Endothelial cell of umbilical vein (primary cell): ENCODE measurements around the gene CREG2. TPM values are rescaled to one million over a fixed set of nuclear protein-coding genes. Genes with fewer than 3 reads are reported as not detected.

Experiments used
- BruUV-seq: library from RNA; stranded (reverse); fragments of 400-500 nt; replicated peaks from 2 replicates; lab custom pipeline; 2021; lab: Mats Ljungman, UMichigan
- CTCF ChIA-PET: fragments of 300-600, 350-600 bp; sonication (Branson Sonifier 250); formaldehyde crosslinking; loops from one replicate; lab custom pipeline; 2021; ENCODE audit warnings: antibody characterized with exemption, inconsistent platforms; lab: Charles Lee
- POLR2A ChIA-PET: fragments of 300-600, 350-600 bp; sonication (Branson Sonifier 250); formaldehyde crosslinking; loops from one replicate; lab custom pipeline; 2021; ENCODE audit warnings: antibody characterized with exemption, inconsistent platforms; lab: Charles Lee
- DNase-seq: peaks from one replicate; pipeline ENCODE4 v3.0.0-alpha.2; 2011; ENCODE audit warnings: low read depth, low spot score
- FAIRE-seq: peaks from 2 replicates; lab custom pipeline; 2011; peaks lifted over from hg19 to GRCh38; lab: Jason Lieb, UNC
- H2AFZ ChIP-seq: 2 replicates; pipeline ENCODE4 v1.6.0; 2012; ENCODE audit warnings: low read depth, low read length, control low read depth, inconsistent platforms
- H3K27ac ChIP-seq: 2 replicates; pipeline ENCODE4 v1.5.1; 2011; ENCODE audit warnings: low read depth, mild to moderate bottlenecking, control low read depth, low read length, moderate library complexity; ENCODE audit not compliant: insufficient read depth
- H3K27me3 ChIP-seq, 2 experiments: 2 replicates each; pipeline versions ENCODE4 v1.6.0 to v1.6.1; 2011; ENCODE audit warnings: low read length in 2 of 2, mixed read lengths in 1 of 2; ENCODE audit not compliant: control insufficient read depth in 2 of 2, insufficient read depth in 2 of 2
- H3K36me3 ChIP-seq, 2 experiments: 2 replicates in 1 of 2; 3 replicates in 1 of 2; pipeline ENCODE4 v1.5.1; 2011; ENCODE audit warnings: low read length in 2 of 2, mild to moderate bottlenecking in 1 of 2, moderate library complexity in 1 of 2; ENCODE audit not compliant: control insufficient read depth in 2 of 2, insufficient read depth in 2 of 2; ENCODE audit errors: extremely low read depth in 1 of 2
- H3K4me1 ChIP-seq: 3 replicates; pipeline ENCODE4 v1.5.1; 2011; ENCODE audit warnings: mild to moderate bottlenecking, low read length; ENCODE audit not compliant: control insufficient read depth, insufficient read depth; ENCODE audit errors: extremely low read depth
- H3K4me2 ChIP-seq: 2 replicates; pipeline ENCODE4 v1.6.1; 2011; ENCODE audit warnings: low read length, control low read depth, mixed read lengths; ENCODE audit not compliant: insufficient read depth
- H3K4me3 ChIP-seq, 3 experiments: fragments of 200-600 bp in 1 of 3; sonication (generic), shearing (Covaris generic) in 1 of 3; replicated peaks in 1 of 3; 2 replicates each; pipeline ENCODE4 v1.5.1; 2011 to 2016; ENCODE audit warnings: control low read depth in 3 of 3, low read length in 3 of 3, mild to moderate bottlenecking in 2 of 3, inconsistent platforms in 1 of 3, low read depth in 1 of 3, moderate library complexity in 1 of 3; ENCODE audit not compliant: insufficient read depth in 1 of 3
- H3K79me2 ChIP-seq: 2 replicates; pipeline ENCODE4 v1.6.0; 2012; ENCODE audit warnings: low read length, inconsistent platforms; ENCODE audit not compliant: control insufficient read depth, insufficient read depth
- H3K9ac ChIP-seq: replicated peaks from 2 replicates; pipeline ENCODE3; 2011; ENCODE audit warnings: low read length, control low read depth; ENCODE audit not compliant: insufficient read depth; ENCODE audit errors: extremely low read depth
- H3K9me1 ChIP-seq: replicated peaks from 3 replicates; pipeline ENCODE4 v1.6.0; 2011; ENCODE audit warnings: mild to moderate bottlenecking, low read length; ENCODE audit not compliant: control insufficient read depth, insufficient read depth; ENCODE audit errors: extremely low read depth
- H3K9me3 ChIP-seq: replicated peaks from 2 replicates; pipeline ENCODE4 v1.5.1; 2012; ENCODE audit warnings: low read length, inconsistent platforms; ENCODE audit not compliant: control insufficient read depth, insufficient read depth
- H4K20me1 ChIP-seq: replicated peaks from 2 replicates; pipeline ENCODE3; 2011; ENCODE audit warnings: mild to moderate bottlenecking, low read length; ENCODE audit not compliant: control insufficient read depth, insufficient read depth; ENCODE audit errors: extremely low read depth
- CTCF ChIP-seq, 2 donors: IDR thresholded peaks; 1 replicate in 1 of 2; 2 replicates in 1 of 2; pipeline ENCODE4 v1.5.1; 2011; ENCODE audit warnings: low read length in 2 of 2, mild to moderate bottlenecking in 2 of 2, moderate library complexity in 2 of 2, control low read depth in 1 of 2, inconsistent platforms in 1 of 2, low read depth in 1 of 2; ENCODE audit not compliant: insufficient read depth in 1 of 2; ENCODE audit errors: extremely low read depth in 1 of 2
- EZH2 ChIP-seq: IDR thresholded peaks from 2 replicates; pipeline ENCODE4 v1.6.1; 2012; ENCODE audit warnings: borderline replicate concordance, low read depth, mild to moderate bottlenecking, moderate library complexity, low read length, inconsistent platforms; ENCODE audit not compliant: severe bottlenecking
- FOS ChIP-seq: IDR thresholded peaks from 2 replicates; pipeline ENCODE4 v1.6.1; 2011; ENCODE audit warnings: mild to moderate bottlenecking, low read length, moderate library complexity, borderline replicate concordance; ENCODE audit not compliant: insufficient read depth
- GATA2 ChIP-seq: IDR thresholded peaks from 2 replicates; pipeline ENCODE4 v1.7.0; 2011; ENCODE audit warnings: low read depth, mild to moderate bottlenecking, moderate library complexity, mixed read lengths, low read length; ENCODE audit not compliant: insufficient read length, insufficient read depth
- JUN ChIP-seq: IDR thresholded peaks from 2 replicates; pipeline ENCODE4 v1.6.1; 2011; ENCODE audit warnings: borderline replicate concordance, low read depth; ENCODE audit not compliant: insufficient read length, insufficient read depth
- MAX ChIP-seq: IDR thresholded peaks from 2 replicates; pipeline ENCODE4 v1.6.1; 2011; ENCODE audit not compliant: insufficient read depth, insufficient read length
- POLR2A ChIP-seq: IDR thresholded peaks from 2 replicates; pipeline ENCODE4 v1.6.1; 2012; ENCODE audit warnings: low read depth, mild to moderate bottlenecking, control low read depth, low read length
- dilution Hi-C: fragments of 300-500 bp; cut with MboI; formaldehyde crosslinking; loops from one replicate; pipeline ENCODE4 v1.15.0; 2019; ENCODE audit warnings: low sequenced_read_pairs; ENCODE audit not compliant: extremely low pct_ligation_motif_present
- intact Hi-C: fragments of 100-400 bp; cut with micrococcal nuclease; formaldehyde crosslinking; loops from one replicate; pipeline ENCODE4 v1.10.0; 2022
- polyA plus RNA-seq, 4 experiments: library from polyadenylated mRNA; depleted of rRNA in 3 of 4; stranded (reverse) in 3 of 4; unstranded in 1 of 4; fragments of >200 nt; gene quantifications; 2 replicates each; pipeline versions ENCODE4 v1.2.1 to v1.2.3, GENCODE V29; 2011 to 2012; ENCODE audit warnings: missing spikeins in 1 of 4
- total RNA-seq: library from RNA; stranded (reverse); gene quantifications from 2 replicates; pipeline ENCODE4 v1.2.3, GENCODE V29; 2021

CREG2 gene
- total and polyA plus RNA-seq, 2 donors (not counting 3 experiments of a cell fraction or from before 2014, with no cell fraction given), result 0.48 to 2.0 TPM

- no peak overlapping the region for H3K27ac ChIP-seq
- CTCF ChIA-PET, result no interaction called here
- no peaks in the 10 kb centered on the region for H3K36me3 ChIP-seq
- TF ChIP-seq MAX (no peak), GATA2 (no peak), CTCF (IDR thresholded peaks at IDR 0.05; ENCODE audit: extremely low read depth in 1 of 2, insufficient read depth in 1 of 2, low read depth in 1 of 2, low read length in 2 of 2) (no peak), FOS (no peak), POLR2A (no peak), EZH2 (no peak), JUN (no peak)
- DNase-seq, result no peak
- H3K27me3 ChIP-seq, result peaks cover 0 to 2% of the 10 kb centered on the region in 2 experiments
- dilution Hi-C loops, result no loop called here
- no peak overlapping the region for H3K4me3 ChIP-seq
- no peaks in the 10 kb centered on the region for H3K9me3 ChIP-seq
- intact Hi-C loops, result no loop called here
- BruUV-seq, result no TSS peak
- POLR2A ChIA-PET, result no interaction called here
- no peak overlapping the region for H3K9ac ChIP-seq
- no peaks in the 10 kb centered on the region for H3K79me2 ChIP-seq
- no peak for FAIRE-seq
- no peaks in the 10 kb centered on the region for H3K4me1 ChIP-seq
- H2AFZ ChIP-seq, result no peak overlapping the region
- H4K20me1 ChIP-seq, result no peaks in the 10 kb centered on the region
- no peak overlapping the region for H3K4me2 ChIP-seq
- H3K9me1 ChIP-seq, result no peaks in the 10 kb centered on the region
These were observed 14.5 kb downstream of the CREG2 start for GRCh38 chr2:101372792-101373191.
